Neural progenitor cell (in vitro differentiated cells): Measurements from ENCODE around the gene EFNA5. TPM values are rescaled to one million over a fixed set of nuclear protein-coding genes. Genes with fewer than 3 reads are reported as not detected.
A peak's percentile ranks its signal among the peaks of the same experiment; 100 is the strongest.

Experiments used
- DNase-seq: peaks from one replicate; pipeline ENCODE4 v3.0.0-alpha.2; 2016; ENCODE audit warnings: low spot score
- H2AFZ ChIP-seq: fragments of 200-600 bp; sonication (generic); replicated peaks from 2 replicates; pipeline ENCODE4 v1.6.1; 2016; ENCODE audit warnings: antibody characterized with exemption
- H3F3A ChIP-seq: fragments of 200-600 bp; sonication (generic); 2 replicates; pipeline ENCODE4 v1.6.1; 2016; ENCODE audit warnings: antibody characterized with exemption, low read depth
- H3K27ac ChIP-seq: fragments of 200-600 bp; sonication (generic); 2 replicates; pipeline ENCODE4 v1.5.1; 2016; ENCODE audit warnings: mild to moderate bottlenecking
- H3K27me3 ChIP-seq: fragments of 200-600 bp; sonication (generic); 2 replicates; pipeline ENCODE4 v1.6.1; 2016; ENCODE audit warnings: mild to moderate bottlenecking, moderate library complexity
- H3K36me3 ChIP-seq: fragments of 200-600 bp; sonication (generic); 2 replicates; pipeline ENCODE4 v1.5.1; 2016
- H3K4me1 ChIP-seq: fragments of 200-600 bp; sonication (generic); 2 replicates; pipeline ENCODE4 v1.6.1; 2016; ENCODE audit warnings: mixed run types
- H3K4me2 ChIP-seq: fragments of 200-600 bp; sonication (generic); 2 replicates; pipeline ENCODE4 v1.6.1; 2016
- H3K4me3 ChIP-seq: fragments of 200-600 bp; sonication (generic); 2 replicates; pipeline ENCODE4 v1.5.1; 2016
- H3K79me2 ChIP-seq: fragments of 200-600 bp; sonication (generic); 2 replicates; pipeline ENCODE4 v1.6.1; 2016; ENCODE audit warnings: low read depth
- H3K9ac ChIP-seq: fragments of 200-600 bp; sonication (generic); 2 replicates; pipeline ENCODE4 v1.6.1; 2016
- H3K9me3 ChIP-seq: fragments of 200-600 bp; sonication (generic); 2 replicates; pipeline ENCODE4 v1.5.1; 2016; ENCODE audit warnings: low read depth
- H4K20me1 ChIP-seq: fragments of 200-600 bp; sonication (generic); 2 replicates; pipeline ENCODE4 v1.6.1; 2016; ENCODE audit warnings: low read depth
- H3K27ac Mint-ChIP-seq: 3 replicates; pipeline ENCODE4 v1.8.0; 2021; ENCODE audit warnings: mixed read lengths
- H3K27me3 Mint-ChIP-seq: 2 replicates; pipeline ENCODE4 v1.8.0; 2022; ENCODE audit warnings: low read depth, mild to moderate bottlenecking, inconsistent platforms, moderate library complexity, mixed read lengths; ENCODE audit not compliant: insufficient read depth
- H3K36me3 Mint-ChIP-seq: 3 replicates; pipeline ENCODE4 v1.8.0; 2021; ENCODE audit warnings: mixed read lengths
- H3K4me1 Mint-ChIP-seq: 3 replicates; pipeline ENCODE4 v1.8.0; 2021; ENCODE audit warnings: mixed read lengths
- H3K4me3 Mint-ChIP-seq: 3 replicates; pipeline ENCODE4 v1.8.0; 2021; ENCODE audit warnings: mild to moderate bottlenecking, moderate library complexity, mixed read lengths
- H3K9me3 Mint-ChIP-seq: 3 replicates; pipeline ENCODE4 v1.8.0; 2020; ENCODE audit warnings: mixed read lengths
- CTCF ChIP-seq: fragments of 200-600 bp; sonication (generic); IDR thresholded peaks from 2 replicates; pipeline ENCODE4 v1.5.1; 2017; ENCODE audit warnings: antibody characterized with exemption, mild to moderate bottlenecking
- EZH2 ChIP-seq: fragments of 200-600 bp; sonication (generic); IDR thresholded peaks from 2 replicates; pipeline ENCODE4 v1.6.1; 2017; ENCODE audit warnings: antibody characterized with exemption, mild to moderate bottlenecking, moderate library complexity
- EZH2phosphoT487 ChIP-seq: fragments of 200-600 bp; sonication (generic); IDR thresholded peaks from 2 replicates; pipeline ENCODE4 v1.6.1; 2017; ENCODE audit warnings: antibody characterized with exemption
- total RNA-seq: library from RNA; depleted of rRNA; stranded (reverse); fragments of >200 nt; gene quantifications from 2 replicates; pipeline ENCODE4 v1.2.3, GENCODE V29; 2015; ENCODE audit warnings: low replicate concordance

The EFNA5 gene
- total RNA-seq, 1 donor from 2014 or later: 105 TPM

DNA sequence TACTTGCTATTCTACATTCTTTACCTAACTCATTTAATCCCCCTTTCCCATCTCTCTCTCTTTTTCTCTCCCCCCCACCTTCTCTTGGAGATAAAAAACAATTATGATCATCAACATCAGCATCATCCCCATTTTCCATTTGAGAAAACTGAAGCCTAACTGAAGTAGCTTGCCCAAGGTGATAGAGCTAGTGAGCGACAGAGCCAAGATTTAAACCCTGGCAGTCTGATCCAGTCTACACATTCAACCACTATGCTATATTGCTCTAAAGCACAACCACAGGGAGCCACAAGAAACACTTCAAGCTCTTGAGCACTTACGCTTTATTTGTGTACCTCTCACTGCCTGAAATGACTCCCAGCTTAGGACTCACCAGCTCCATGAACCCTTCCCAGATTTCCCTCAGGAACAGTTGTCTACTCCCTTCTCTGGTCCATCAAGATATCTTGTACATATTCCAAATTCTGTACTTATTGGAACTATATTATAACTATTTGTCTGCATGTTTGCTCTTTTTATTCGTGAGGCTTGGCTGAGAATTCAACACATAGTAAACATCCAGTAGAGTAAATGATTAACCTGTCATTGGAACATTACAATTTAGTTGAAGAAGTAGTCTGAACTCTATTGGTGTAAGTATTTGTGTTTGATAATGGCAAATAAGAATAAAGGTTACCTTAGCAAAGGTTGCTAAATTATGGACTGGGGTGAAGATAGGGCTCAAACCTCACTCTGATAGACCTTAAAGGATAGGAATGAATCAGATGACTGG lies 164.8 kb downstream of the EFNA5 start:
- Mint-ChIP-seq H3K9me3 (no peaks in the 10 kb centered on the region), H3K4me1 (peaks cover 55% of the 10 kb centered on the region), H3K27me3 (no peaks in the 10 kb centered on the region), H3K4me3 (no peak overlapping the region), H3K36me3 (peaks cover 7% of the 10 kb centered on the region), H3K27ac (no peak overlapping the region)
- peak overlapping the region; percentile 39 for H3K4me2 ChIP-seq
- no peaks in the 10 kb centered on the region for H3K36me3 ChIP-seq
- DNase-seq: peak; percentile 22
- H4K20me1 ChIP-seq: peaks cover 100% of the 10 kb centered on the region
- H2AFZ ChIP-seq: no peak overlapping the region
- H3F3A ChIP-seq: peaks cover 37% of the 10 kb centered on the region
- no peak for TF ChIP-seq EZH2phosphoT487
- no peak for TF ChIP-seq CTCF
- H3K79me2 ChIP-seq: peaks cover 100% of the 10 kb centered on the region
- peaks cover 67% of the 10 kb centered on the region for H3K4me1 ChIP-seq
- peak overlapping the region; percentile 54 for H3K27ac ChIP-seq
- H3K4me3 ChIP-seq: no peak overlapping the region
- H3K9ac ChIP-seq: no peak overlapping the region
- no peaks in the 10 kb centered on the region for H3K9me3 ChIP-seq
- H3K27me3 ChIP-seq: no peaks in the 10 kb centered on the region

GRCh38 chr5:107504424-107504823 lies 166.3 kb downstream of the EFNA5 start:
- Histone ChIP-seq H3K36me3 (no peaks in the 10 kb centered on the region), H3K9me3 (no peaks in the 10 kb centered on the region), H4K20me1 (peaks cover 100% of the 10 kb centered on the region), H2AFZ (no peak overlapping the region), H3K4me1 (peaks cover 82% of the 10 kb centered on the region), H3F3A (peaks cover 50% of the 10 kb centered on the region), H3K79me2 (peaks cover 100% of the 10 kb centered on the region), H3K9ac (no peak overlapping the region), H3K27me3 (no peaks in the 10 kb centered on the region), H3K4me3 (no peak overlapping the region), H3K4me2 (peak overlapping the region; percentile 41), H3K27ac (peak overlapping the region; percentile 57)
- Mint-ChIP-seq H3K36me3 (peaks cover 7% of the 10 kb centered on the region), H3K9me3 (no peaks in the 10 kb centered on the region), H3K27ac (no peak overlapping the region), H3K27me3 (no peaks in the 10 kb centered on the region), H3K4me3 (no peak overlapping the region), H3K4me1 (peaks cover 63% of the 10 kb centered on the region)
- DNase-seq: no peak
- no peak for TF ChIP-seq EZH2phosphoT487

DNA sequence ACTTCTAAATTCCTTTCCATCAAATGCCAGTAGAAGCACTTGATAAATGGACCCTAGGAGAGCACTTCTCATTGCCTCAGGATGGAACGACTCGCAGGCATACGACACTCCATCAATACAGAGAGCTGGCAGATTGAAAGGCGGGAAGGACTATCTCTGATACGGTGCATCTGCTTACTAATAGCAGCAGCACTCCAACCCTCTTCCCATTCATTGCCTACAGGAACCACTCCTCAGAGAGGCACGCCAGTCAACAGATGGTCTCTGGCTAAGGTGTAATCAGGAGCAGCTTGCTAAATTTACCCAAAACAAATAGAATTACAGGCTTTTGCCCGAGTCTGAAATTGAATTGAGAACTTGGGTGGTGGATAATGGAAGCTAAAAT lies 168.1 kb downstream of the EFNA5 start:
- no peak overlapping the region for H3K27ac ChIP-seq
- H3K79me2 ChIP-seq: peaks cover 100% of the 10 kb centered on the region
- Mint-ChIP-seq H3K36me3 (peaks cover 11% of the 10 kb centered on the region), H3K27ac (peak overlapping the region; percentile 28), H3K27me3 (no peaks in the 10 kb centered on the region), H3K9me3 (no peaks in the 10 kb centered on the region), H3K4me1 (peaks cover 72% of the 10 kb centered on the region), H3K4me3 (peak overlapping the region; percentile 2)
- no peak overlapping the region for H3K9ac ChIP-seq
- no peak overlapping the region for H3K4me3 ChIP-seq
- peaks cover 100% of the 10 kb centered on the region for H4K20me1 ChIP-seq
- TF ChIP-seq EZH2 (no peak), EZH2phosphoT487 (no peak), CTCF (no peak)
- H2AFZ ChIP-seq: no peak overlapping the region
- no peak for DNase-seq
- H3K9me3 ChIP-seq: no peaks in the 10 kb centered on the region
- H3K27me3 ChIP-seq: no peaks in the 10 kb centered on the region
- peaks cover 87% of the 10 kb centered on the region for H3K4me1 ChIP-seq
- no peaks in the 10 kb centered on the region for H3K36me3 ChIP-seq
- peaks cover 43% of the 10 kb centered on the region for H3F3A ChIP-seq
- no peak overlapping the region for H3K4me2 ChIP-seq
